ENCODE results near the gene COX7B.
"Not testable (repeated sequence)": the region's sequence is repeated elsewhere in the genome, so short reads cannot be mapped to it uniquely, and the experiment has no call there.

Gene COX7B

GRCh38 chrX:77899081-77899828 lies at the start of gene COX7B:
COX7B (plus strand) TSS chrX:77899468; CDS start chrX:77899554, 86 bp downstream.
- DNase-seq (ENCODE audit: low spot score) = peak; percentile 66

- DNase-seq (ENCODE audit: low spot score) = no peak
Observed at GRCh38 chrX:77875372-77875771, 23.9 kb upstream of the COX7B start.

- DNase-seq (ENCODE audit: low spot score) = not testable (repeated sequence)
Observed at GRCh38 chrX:77881418-77881817, 17.9 kb upstream of the COX7B start.

GRCh38 chrX:77892887-77893286 lies 6.4 kb upstream of the COX7B start:
- DNase-seq (ENCODE audit: low spot score) = no peak

GRCh38 chrX:77893713-77894112 lies 5.6 kb upstream of the COX7B start:
- no peak for DNase-seq (ENCODE audit: low spot score)

- peak; percentile 84 for DNase-seq (ENCODE audit: low spot score)
Observed at GRCh38 chrX:77894921-77895886, 4.1 kb upstream of the COX7B start, which contains the start of gene MAGT1. MAGT1 (minus strand) TSS chrX:77895435; CDS start chrX:77895410, 25 bp downstream.

GRCh38 chrX:77900688-77901087 lies 1.4 kb downstream of the COX7B start:
- DNase-seq (ENCODE audit: low spot score) = no peak

- DNase-seq (ENCODE audit: low spot score) = no peak
Observed at GRCh38 chrX:77901506-77901905, 2.2 kb downstream of the COX7B start.

GRCh38 chrX:77910108-77910840 lies 11.0 kb downstream of the COX7B start, which contains the start of gene ATP7A:
ATP7A (plus strand) TSS chrX:77910693; CDS start chrX:77971642, 60,949 bp downstream.
- DNase-seq (ENCODE audit: low spot score) = peak; percentile 90

GRCh38 chrX:77917294-77917933 lies 18.1 kb downstream of the COX7B start:
- no peak for DNase-seq (ENCODE audit: low spot score)

- no peak for DNase-seq (ENCODE audit: low spot score)
Observed at GRCh38 chrX:77918568-77918967, 19.3 kb downstream of the COX7B start.

- DNase-seq (ENCODE audit: low spot score) = not testable (repeated sequence)
Observed at GRCh38 chrX:77919370-77919769, 20.1 kb downstream of the COX7B start.

GRCh38 chrX:77922787-77923186 lies 23.5 kb downstream of the COX7B start:
- no peak for DNase-seq (ENCODE audit: low spot score)

GRCh38 chrX:77924320-77924859 lies 25.1 kb downstream of the COX7B start:
- DNase-seq (ENCODE audit: low spot score) = no peak

GRCh38 chrX:77925764-77926163 lies 26.5 kb downstream of the COX7B start:
- no peak for DNase-seq (ENCODE audit: low spot score)

- no peak for DNase-seq (ENCODE audit: low spot score)
Observed at GRCh38 chrX:77930581-77930980, 31.3 kb downstream of the COX7B start.

- no peak for DNase-seq (ENCODE audit: low spot score)
Observed at GRCh38 chrX:77935886-77936285, 36.6 kb downstream of the COX7B start.

- DNase-seq (ENCODE audit: low spot score) = no peak
Observed at GRCh38 chrX:77936299-77936698, 37.0 kb downstream of the COX7B start.

- DNase-seq (ENCODE audit: low spot score) = no peak
Observed at GRCh38 chrX:77937291-77937690, 38.0 kb downstream of the COX7B start.

GRCh38 chrX:77938083-77938680 lies 38.9 kb downstream of the COX7B start:
- no peak for DNase-seq (ENCODE audit: low spot score)

GRCh38 chrX:77945031-77945430 lies 45.8 kb downstream of the COX7B start:
- DNase-seq (ENCODE audit: low spot score) = not testable (repeated sequence)

Measured in germinal center (tissue), 1 donor.